Parathyroid adenoma (tissue), 2 donors: Measurements from ENCODE around the gene RNF141.

ENCODE experiments used
- H2AFZ ChIP-seq: fragments of 300-600 bp; sonication (generic); one replicate; pipeline ENCODE4 v1.7.0; 2017; ENCODE audit warnings: antibody characterized with exemption, mild to moderate bottlenecking
- H3K27ac ChIP-seq: fragments of 300-600 bp; sonication (generic); one replicate; pipeline ENCODE4 v1.7.0; 2017
- H3K27me3 ChIP-seq: fragments of 300-600 bp; sonication (generic); one replicate; pipeline ENCODE4 v1.7.0; 2017; ENCODE audit warnings: low read length; ENCODE audit not compliant: control insufficient read depth, insufficient read depth
- H3K36me3 ChIP-seq: fragments of 300-600 bp; sonication (generic); one replicate; pipeline ENCODE4 v1.7.0; 2017; ENCODE audit warnings: low read length; ENCODE audit not compliant: control insufficient read depth, insufficient read depth
- H3K4me1 ChIP-seq: fragments of 300-600 bp; sonication (generic); one replicate; pipeline ENCODE4 v1.7.0; 2017; ENCODE audit warnings: control low read depth
- H3K4me2 ChIP-seq: fragments of 300-600 bp; sonication (generic); one replicate; pipeline ENCODE4 v1.7.0; 2017; ENCODE audit warnings: low read length
- H3K4me3 ChIP-seq: fragments of 300-600 bp; sonication (generic); one replicate; pipeline ENCODE4 v1.7.0; 2017; ENCODE audit warnings: low read depth, low read length
- H3K79me2 ChIP-seq: fragments of 300-600 bp; sonication (generic); one replicate; pipeline ENCODE4 v1.7.0; 2017; ENCODE audit warnings: control low read depth
- H3K9ac ChIP-seq: fragments of 300-600 bp; sonication (generic); one replicate; pipeline ENCODE4 v1.7.0; 2017; ENCODE audit warnings: mild to moderate bottlenecking
- H3K9me3 ChIP-seq: fragments of 300-600 bp; sonication (generic); one replicate; pipeline ENCODE4 v1.7.0; 2017; ENCODE audit warnings: low read length; ENCODE audit not compliant: control insufficient read depth
- CTCF ChIP-seq: fragments of 300-600 bp; sonication (generic); IDR thresholded peaks from one replicate; pipeline ENCODE4 v1.7.0; 2017; ENCODE audit warnings: antibody characterized with exemption, mild to moderate bottlenecking
- donor health status: primary hyperparathyroidism.

The RNF141 gene

GRCh38 chr11:10483174-10483573 lies 57.8 kb downstream of the RNF141 start:
- Histone ChIP-seq H3K9ac (no peak overlapping the region), H3K4me3 (no peak overlapping the region), H3K27me3 (no peaks in the 10 kb centered on the region), H3K36me3 (no peaks in the 10 kb centered on the region), H2AFZ (no peak overlapping the region), H3K4me1 (peaks cover 7% of the 10 kb centered on the region), H3K79me2 (no peaks in the 10 kb centered on the region), H3K27ac (no peak overlapping the region), H3K9me3 (no peaks in the 10 kb centered on the region), H3K4me2 (no peak overlapping the region)
- TF ChIP-seq CTCF: no peak

- H3K79me2 ChIP-seq: no peaks in the 10 kb centered on the region
- H3K27me3 ChIP-seq: no peaks in the 10 kb centered on the region
- H3K27ac ChIP-seq: no peak overlapping the region
- no peak for TF ChIP-seq CTCF
- H2AFZ ChIP-seq: no peak overlapping the region
- no peak overlapping the region for H3K4me2 ChIP-seq
- H3K4me1 ChIP-seq: peaks cover 7% of the 10 kb centered on the region
- H3K9ac ChIP-seq: no peak overlapping the region
- H3K9me3 ChIP-seq: no peaks in the 10 kb centered on the region
- H3K4me3 ChIP-seq: no peak overlapping the region
- H3K36me3 ChIP-seq: no peaks in the 10 kb centered on the region
Measured at GRCh38 chr11:10481560-10482349, 59.2 kb downstream of the RNF141 start.

- H3K4me2 ChIP-seq: no peak overlapping the region
Measured at GRCh38 chr11:10480760-10481159, 60.2 kb downstream of the RNF141 start.

GRCh38 chr11:10480026-10480425 lies 61.0 kb downstream of the RNF141 start:
- Histone ChIP-seq H2AFZ (no peak overlapping the region), H3K27ac (no peak overlapping the region), H3K9me3 (no peaks in the 10 kb centered on the region), H3K9ac (no peak overlapping the region), H3K79me2 (no peaks in the 10 kb centered on the region), H3K4me2 (no peak overlapping the region), H3K36me3 (no peaks in the 10 kb centered on the region), H3K27me3 (no peaks in the 10 kb centered on the region), H3K4me1 (peaks cover 7% of the 10 kb centered on the region), H3K4me3 (no peak overlapping the region)
- no peak for TF ChIP-seq CTCF

More at GRCh38 chr11:10480760-10481159, 60.2 kb downstream of the RNF141 start:
- H2AFZ ChIP-seq: no peak overlapping the region
- no peak overlapping the region for H3K27ac ChIP-seq
- no peaks in the 10 kb centered on the region for H3K9me3 ChIP-seq
- no peaks in the 10 kb centered on the region for H3K36me3 ChIP-seq
- no peak overlapping the region for H3K9ac ChIP-seq
- H3K4me3 ChIP-seq: no peak overlapping the region
- H3K27me3 ChIP-seq: no peaks in the 10 kb centered on the region
- TF ChIP-seq CTCF: no peak
- H3K79me2 ChIP-seq: no peaks in the 10 kb centered on the region
- H3K4me1 ChIP-seq: peaks cover 7% of the 10 kb centered on the region
